ENCODE results near the gene RTL1. TPM values are rescaled to one million over a fixed set of nuclear protein-coding genes. Genes with fewer than 3 reads are reported as not detected.

The RTL1 gene
- not detected for total RNA-seq (2021; fragmentation: NEBNext Ultra II Directional; extraction: Animal tissue kit (Norgen Biotek cat#: 25700))
- long read RNA-seq: 0 reads

DNA sequence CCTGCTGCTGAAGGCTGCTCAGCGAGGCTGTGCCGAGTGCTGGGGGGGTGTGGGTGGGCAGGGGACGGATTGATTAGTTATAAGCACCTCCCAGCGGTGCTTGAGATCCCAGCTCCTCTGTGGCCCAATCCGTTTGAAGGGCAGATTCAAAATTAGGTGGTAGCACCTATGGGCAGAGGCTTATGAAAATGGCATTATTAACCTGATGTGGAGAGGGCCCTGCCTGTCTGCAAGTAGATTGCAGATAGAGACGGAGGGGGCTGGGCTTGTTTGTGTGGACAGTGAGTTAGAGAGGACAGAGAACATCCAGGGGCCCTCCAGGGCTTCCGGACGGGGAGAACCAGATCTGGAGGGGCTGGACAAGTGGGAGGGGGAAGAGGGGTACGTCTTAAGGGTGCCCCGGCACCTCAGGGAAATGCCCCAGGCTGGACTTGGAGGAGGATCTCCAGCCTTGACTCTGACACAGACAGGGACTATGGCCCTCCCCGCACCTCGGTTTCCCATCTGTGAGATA, at the start of gene RTL1:
RTL1 (minus strand) TSS at position 51 of the 514 bp plus-strand sequence. CDS start 18,934 bp downstream, outside the sequence.
- TF ChIP-seq, protein P1, sequence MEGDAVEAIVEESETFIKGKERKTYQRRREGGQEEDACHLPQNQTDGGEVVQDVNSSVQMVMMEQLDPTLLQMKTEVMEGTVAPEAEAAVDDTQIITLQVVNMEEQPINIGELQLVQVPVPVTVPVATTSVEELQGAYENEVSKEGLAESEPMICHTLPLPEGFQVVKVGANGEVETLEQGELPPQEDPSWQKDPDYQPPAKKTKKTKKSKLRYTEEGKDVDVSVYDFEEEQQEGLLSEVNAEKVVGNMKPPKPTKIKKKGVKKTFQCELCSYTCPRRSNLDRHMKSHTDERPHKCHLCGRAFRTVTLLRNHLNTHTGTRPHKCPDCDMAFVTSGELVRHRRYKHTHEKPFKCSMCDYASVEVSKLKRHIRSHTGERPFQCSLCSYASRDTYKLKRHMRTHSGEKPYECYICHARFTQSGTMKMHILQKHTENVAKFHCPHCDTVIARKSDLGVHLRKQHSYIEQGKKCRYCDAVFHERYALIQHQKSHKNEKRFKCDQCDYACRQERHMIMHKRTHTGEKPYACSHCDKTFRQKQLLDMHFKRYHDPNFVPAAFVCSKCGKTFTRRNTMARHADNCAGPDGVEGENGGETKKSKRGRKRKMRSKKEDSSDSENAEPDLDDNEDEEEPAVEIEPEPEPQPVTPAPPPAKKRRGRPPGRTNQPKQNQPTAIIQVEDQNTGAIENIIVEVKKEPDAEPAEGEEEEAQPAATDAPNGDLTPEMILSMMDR (IDR thresholded peaks at IDR 0.05): no peak
- no peak for DNase-seq
- Mint-ChIP-seq H3K4me3 (no peak within 1 kb of the TSS), H3K27ac (peak within 1 kb of the TSS; percentile 33; the same call in 1 of the 2 replicates), H3K36me3 (ENCODE audit: low read depth) (peaks cover 11% of the 10 kb centered on the region), H3K4me1 (ENCODE audit: low read depth) (no peaks in the 10 kb centered on the region), H3K27me3 (ENCODE audit: insufficient read depth) (peaks cover 53% of the 10 kb centered on the region), H3K9me3 (no peaks in the 10 kb centered on the region)

- Mint-ChIP-seq H3K27me3 (ENCODE audit: insufficient read depth) (peaks cover 2% of the 10 kb centered on the region), H3K4me3 (no peak overlapping the region), H3K4me1 (ENCODE audit: low read depth) (peaks cover 15% of the 10 kb centered on the region; the same call in 1 of the 2 replicates)
Observed at GRCh38 chr14:100950024-100950423, 46.5 kb upstream of the RTL1 start.

DNA sequence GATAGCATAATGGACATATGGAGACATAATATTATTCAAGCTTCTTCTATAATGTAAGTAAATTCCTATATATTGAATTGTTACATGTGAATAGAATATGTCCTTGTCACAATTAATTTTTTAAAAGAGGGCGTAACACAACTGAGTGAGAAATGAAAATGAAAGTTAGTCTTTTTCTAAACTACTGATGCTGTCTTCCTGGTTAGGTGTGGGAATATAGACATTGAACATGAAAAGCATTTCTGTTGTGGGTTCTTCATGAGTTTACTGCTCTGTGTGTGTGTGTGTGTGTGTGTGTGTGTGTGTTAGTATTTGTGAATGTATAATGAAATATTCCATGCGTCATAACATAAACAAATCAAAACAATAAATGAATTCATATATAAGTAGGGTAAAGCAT, 40.5 kb upstream of the RTL1 start:
- H3K4me1 Mint-ChIP-seq (ENCODE audit: low read depth): no peaks in the 10 kb centered on the region

More at GRCh38 chr14:100950024-100950423, 46.5 kb upstream of the RTL1 start:
- H3K36me3 Mint-ChIP-seq (ENCODE audit: low read depth): peaks cover 14% of the 10 kb centered on the region; the same call in 1 of the 2 replicates
- no peaks in the 10 kb centered on the region for H3K9me3 Mint-ChIP-seq
- no peak for DNase-seq
- TF ChIP-seq, protein P1 (IDR thresholded peaks at IDR 0.05): no peak
- H3K27ac Mint-ChIP-seq: no peak overlapping the region; the same call in 1 of the 2 replicates

DNA sequence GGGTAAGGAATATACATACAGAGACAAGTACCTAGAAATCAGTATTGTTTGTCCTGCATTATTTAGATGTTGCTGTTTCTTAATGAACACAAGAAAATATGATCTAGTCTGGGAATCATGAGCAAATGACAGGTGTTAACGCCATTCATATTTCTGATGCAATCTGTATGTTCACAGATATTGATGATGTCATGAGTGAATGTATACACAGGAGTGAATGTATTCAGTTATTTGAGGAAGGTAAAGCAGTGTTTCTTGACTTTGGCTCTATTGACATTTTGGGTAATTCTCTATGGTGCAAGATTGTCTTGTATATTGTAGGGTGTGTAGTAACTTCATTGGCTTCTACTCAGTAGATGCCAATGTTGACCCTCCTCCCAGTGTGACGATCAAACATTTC, 26.7 kb upstream of the RTL1 start:
- TF ChIP-seq, protein P1 (IDR thresholded peaks at IDR 0.05): no peak
- no peak overlapping the region for H3K27ac Mint-ChIP-seq
- peaks cover 46% of the 10 kb centered on the region for H3K36me3 Mint-ChIP-seq (ENCODE audit: low read depth)
- no peak for DNase-seq
- no peak overlapping the region for H3K4me3 Mint-ChIP-seq
- peaks cover 8% of the 10 kb centered on the region; the same call in 1 of the 2 replicates for H3K27me3 Mint-ChIP-seq (ENCODE audit: insufficient read depth)
- peaks cover 7% of the 10 kb centered on the region; the same call in 1 of the 2 replicates for H3K9me3 Mint-ChIP-seq
- H3K4me1 Mint-ChIP-seq (ENCODE audit: low read depth): no peaks in the 10 kb centered on the region

More for the DNA sequence above, 40.5 kb upstream of the RTL1 start:
- Mint-ChIP-seq H3K36me3 (ENCODE audit: low read depth) (peaks cover 24% of the 10 kb centered on the region), H3K27ac (no peak overlapping the region), H3K4me3 (no peak overlapping the region), H3K27me3 (ENCODE audit: insufficient read depth) (peaks cover 6% of the 10 kb centered on the region), H3K9me3 (no peaks in the 10 kb centered on the region)
- no peak for DNase-seq
- TF ChIP-seq, protein P1 (IDR thresholded peaks at IDR 0.05): no peak

DNA sequence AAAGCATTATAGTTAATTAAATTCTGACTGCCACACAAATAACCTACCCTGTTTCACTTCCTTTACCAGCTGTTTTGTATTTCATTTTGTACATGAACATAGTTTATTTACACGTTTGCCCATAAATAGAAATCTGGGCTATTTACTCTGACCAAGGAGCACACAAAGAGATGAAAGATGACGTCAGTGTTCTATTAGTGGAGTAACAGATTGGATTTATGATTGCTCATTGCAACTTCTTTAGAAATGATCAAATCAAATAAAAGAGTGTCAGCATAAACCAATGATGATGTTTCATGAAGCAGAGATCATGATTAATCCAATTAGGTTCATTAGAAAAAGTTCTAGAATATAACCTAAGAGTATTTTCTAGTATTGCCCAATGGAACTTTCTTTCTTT, 12.0 kb upstream of the RTL1 start:
- Mint-ChIP-seq H3K27ac (0 out of 2 replicates have a peak overlapping the region, but pooled peaks have one; percentile 10), H3K4me3 (peak overlapping the region; percentile 11; the same call in 1 of the 2 replicates), H3K27me3 (ENCODE audit: insufficient read depth) (peaks cover 3% of the 10 kb centered on the region), H3K9me3 (no peaks in the 10 kb centered on the region), H3K4me1 (ENCODE audit: low read depth) (peaks cover 46% of the 10 kb centered on the region), H3K36me3 (ENCODE audit: low read depth) (peaks cover 22% of the 10 kb centered on the region)
- TF ChIP-seq, protein P1 (IDR thresholded peaks at IDR 0.05): no peak
- no peak for DNase-seq
